ENCODE measurements around the gene SLC38A8.

The SLC38A8 gene

DNA sequence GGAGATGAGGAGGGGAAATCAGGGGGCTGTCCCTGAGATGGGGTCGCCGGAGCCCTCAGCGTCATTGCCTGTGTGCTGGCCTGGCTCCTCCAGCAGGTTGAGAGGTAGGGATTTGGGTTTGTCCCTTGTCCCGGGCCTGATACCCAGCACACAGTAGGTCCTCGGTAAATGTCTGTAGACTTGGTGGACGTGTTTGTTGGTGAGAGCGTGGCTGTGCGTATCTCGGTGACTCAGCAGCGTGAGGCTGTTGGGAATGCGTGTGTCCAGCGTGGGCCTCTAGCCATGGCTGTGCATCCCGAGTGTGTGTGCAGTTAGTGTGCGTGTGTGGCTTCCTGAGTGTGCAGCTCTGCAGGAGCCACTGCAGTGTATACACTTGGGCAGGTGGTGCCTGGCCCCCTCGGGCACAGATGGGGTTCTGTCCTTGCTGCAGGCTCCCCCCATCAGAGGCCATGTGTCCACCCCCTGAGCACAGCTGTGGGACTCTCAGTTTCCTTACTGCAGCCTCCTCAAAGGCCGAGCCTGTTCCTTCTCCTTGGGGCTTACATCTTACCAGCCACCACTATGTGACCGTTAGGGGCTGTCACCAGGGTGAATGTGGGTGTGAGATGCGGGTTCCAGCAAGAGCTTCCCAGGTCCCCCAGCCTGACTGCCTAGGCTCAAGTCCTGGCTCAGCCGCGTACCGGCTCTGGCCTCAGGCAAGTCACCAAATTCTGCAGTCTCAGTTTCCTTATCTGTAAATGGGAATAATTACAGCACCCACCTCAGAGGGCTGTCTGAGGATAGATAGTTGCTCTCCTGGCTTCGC, 68.8 kb downstream of the SLC38A8 start:
- TF ChIP-seq YY1 (IDR thresholded peaks at IDR 0.05; ENCODE audit: low read depth) (no peak), CEBPB (IDR thresholded peaks at IDR 0.05) (no peak), NFIC (IDR thresholded peaks at IDR 0.05) (no peak), EGR1 (IDR thresholded peaks at IDR 0.05) (no peak), ZBTB7A (IDR thresholded peaks at IDR 0.05; ENCODE audit: low read depth) (no peak), MAX (IDR thresholded peaks at IDR 0.05) (no peak), TCF12 (IDR thresholded peaks at IDR 0.05; ENCODE audit: low read depth) (no peak), CREB1 (IDR thresholded peaks at IDR 0.05; ENCODE audit: low read depth) (no peak), EP300 (IDR thresholded peaks at IDR 0.05; ENCODE audit: borderline replicate concordance) (no peak), TAF1 (IDR thresholded peaks at IDR 0.05; ENCODE audit: low read depth) (no peak), RAD21 (IDR thresholded peaks at IDR 0.05; ENCODE audit: low read depth) (no peak), TEAD4 (IDR thresholded peaks at IDR 0.05) (no peak), FOXM1 (IDR thresholded peaks at IDR 0.05; ENCODE audit: borderline replicate concordance, low read depth) (no peak)
- TF ChIP-seq, protein P1, sequence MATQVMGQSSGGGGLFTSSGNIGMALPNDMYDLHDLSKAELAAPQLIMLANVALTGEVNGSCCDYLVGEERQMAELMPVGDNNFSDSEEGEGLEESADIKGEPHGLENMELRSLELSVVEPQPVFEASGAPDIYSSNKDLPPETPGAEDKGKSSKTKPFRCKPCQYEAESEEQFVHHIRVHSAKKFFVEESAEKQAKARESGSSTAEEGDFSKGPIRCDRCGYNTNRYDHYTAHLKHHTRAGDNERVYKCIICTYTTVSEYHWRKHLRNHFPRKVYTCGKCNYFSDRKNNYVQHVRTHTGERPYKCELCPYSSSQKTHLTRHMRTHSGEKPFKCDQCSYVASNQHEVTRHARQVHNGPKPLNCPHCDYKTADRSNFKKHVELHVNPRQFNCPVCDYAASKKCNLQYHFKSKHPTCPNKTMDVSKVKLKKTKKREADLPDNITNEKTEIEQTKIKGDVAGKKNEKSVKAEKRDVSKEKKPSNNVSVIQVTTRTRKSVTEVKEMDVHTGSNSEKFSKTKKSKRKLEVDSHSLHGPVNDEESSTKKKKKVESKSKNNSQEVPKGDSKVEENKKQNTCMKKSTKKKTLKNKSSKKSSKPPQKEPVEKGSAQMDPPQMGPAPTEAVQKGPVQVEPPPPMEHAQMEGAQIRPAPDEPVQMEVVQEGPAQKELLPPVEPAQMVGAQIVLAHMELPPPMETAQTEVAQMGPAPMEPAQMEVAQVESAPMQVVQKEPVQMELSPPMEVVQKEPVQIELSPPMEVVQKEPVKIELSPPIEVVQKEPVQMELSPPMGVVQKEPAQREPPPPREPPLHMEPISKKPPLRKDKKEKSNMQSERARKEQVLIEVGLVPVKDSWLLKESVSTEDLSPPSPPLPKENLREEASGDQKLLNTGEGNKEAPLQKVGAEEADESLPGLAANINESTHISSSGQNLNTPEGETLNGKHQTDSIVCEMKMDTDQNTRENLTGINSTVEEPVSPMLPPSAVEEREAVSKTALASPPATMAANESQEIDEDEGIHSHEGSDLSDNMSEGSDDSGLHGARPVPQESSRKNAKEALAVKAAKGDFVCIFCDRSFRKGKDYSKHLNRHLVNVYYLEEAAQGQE (IDR thresholded peaks at IDR 0.05; ENCODE audit: low read depth), result no peak
- TF ChIP-seq, protein P2, sequence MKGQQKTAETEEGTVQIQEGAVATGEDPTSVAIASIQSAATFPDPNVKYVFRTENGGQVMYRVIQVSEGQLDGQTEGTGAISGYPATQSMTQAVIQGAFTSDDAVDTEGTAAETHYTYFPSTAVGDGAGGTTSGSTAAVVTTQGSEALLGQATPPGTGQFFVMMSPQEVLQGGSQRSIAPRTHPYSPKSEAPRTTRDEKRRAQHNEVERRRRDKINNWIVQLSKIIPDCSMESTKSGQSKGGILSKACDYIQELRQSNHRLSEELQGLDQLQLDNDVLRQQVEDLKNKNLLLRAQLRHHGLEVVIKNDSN (IDR thresholded peaks at IDR 0.05), result no peak

GRCh38 chr16:83973077-83973476, 69.5 kb downstream of the SLC38A8 start:
- no peak for TF ChIP-seq YY1 (IDR thresholded peaks at IDR 0.05; ENCODE audit: low read depth)

GRCh38 chr16:83972256-83973008, 70.2 kb downstream of the SLC38A8 start:
- no peak for TF ChIP-seq TCF12 (IDR thresholded peaks at IDR 0.05; ENCODE audit: low read depth)
- TF ChIP-seq, protein P1 (IDR thresholded peaks at IDR 0.05; ENCODE audit: low read depth), result no peak
- TF ChIP-seq FOXM1 (IDR thresholded peaks at IDR 0.05; ENCODE audit: borderline replicate concordance, low read depth), result no peak
- no peak for TF ChIP-seq CEBPB (IDR thresholded peaks at IDR 0.05)

DNA sequence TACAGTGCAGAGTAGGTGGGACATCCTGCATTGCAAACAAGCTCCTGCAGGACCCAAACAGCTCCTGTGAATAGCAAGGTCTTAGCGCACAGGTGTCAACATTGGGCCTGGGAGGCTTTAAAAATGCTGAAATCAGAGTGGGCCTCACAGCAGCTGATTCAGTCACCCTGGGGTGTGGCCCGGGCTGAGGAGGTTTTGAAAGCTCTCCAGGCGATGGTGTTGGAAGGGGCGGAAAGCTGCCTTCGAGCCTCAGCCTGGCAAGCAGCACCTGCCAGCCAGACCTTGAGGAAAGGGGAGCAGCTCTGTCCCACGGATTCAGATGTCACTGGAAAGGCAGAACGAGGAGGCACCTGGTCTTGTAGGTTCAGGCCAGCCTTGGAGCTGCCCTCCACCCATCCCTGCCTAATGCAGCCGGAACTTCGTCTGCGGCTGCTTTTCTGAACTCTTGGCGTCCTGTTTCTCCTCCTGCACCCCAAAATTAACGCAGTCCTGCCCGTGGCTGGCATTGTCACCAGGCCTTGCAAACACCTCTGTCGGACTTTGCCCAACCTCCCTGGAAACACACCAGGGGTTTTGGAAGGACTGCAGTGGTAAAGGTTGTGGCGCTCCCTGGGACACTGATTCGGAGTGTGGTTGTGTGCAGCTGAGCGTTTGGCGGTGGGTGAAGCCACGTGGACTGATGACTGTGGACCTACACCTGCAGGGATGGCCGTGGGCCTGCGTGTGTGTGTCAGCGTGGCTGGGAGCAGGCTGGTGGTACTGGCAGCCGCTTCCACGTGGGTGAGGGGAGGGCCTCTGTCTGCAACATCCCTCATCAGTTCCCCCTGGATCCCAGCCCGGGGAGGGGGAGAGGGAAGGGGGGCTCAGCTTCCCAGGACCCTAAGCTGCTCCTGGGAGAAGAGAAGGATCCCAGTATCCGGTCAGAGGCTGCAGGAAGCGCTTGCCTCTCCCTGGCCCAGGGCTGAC, 71.1 kb downstream of the SLC38A8 start:
- TF ChIP-seq CREB1 (IDR thresholded peaks at IDR 0.05; ENCODE audit: low read depth), result no peak
- TF ChIP-seq, protein P2 (IDR thresholded peaks at IDR 0.05), result no peak
- TF ChIP-seq RAD21 (IDR thresholded peaks at IDR 0.05; ENCODE audit: low read depth), result no peak
- no peak for TF ChIP-seq TCF12 (IDR thresholded peaks at IDR 0.05; ENCODE audit: low read depth)
- no peak for TF ChIP-seq YY1 (IDR thresholded peaks at IDR 0.05; ENCODE audit: low read depth)
- TF ChIP-seq, protein P1 (IDR thresholded peaks at IDR 0.05; ENCODE audit: low read depth), result no peak
- TF ChIP-seq ZBTB7A (IDR thresholded peaks at IDR 0.05; ENCODE audit: low read depth), result no peak
- TF ChIP-seq EP300 (IDR thresholded peaks at IDR 0.05; ENCODE audit: borderline replicate concordance), result no peak
- no peak for TF ChIP-seq TAF1 (IDR thresholded peaks at IDR 0.05; ENCODE audit: low read depth)
- TF ChIP-seq MAX (IDR thresholded peaks at IDR 0.05), result no peak
- TF ChIP-seq CEBPB (IDR thresholded peaks at IDR 0.05), result no peak
